AG04450 (cell line): ENCODE data around the gene NRN1L. TPM values are rescaled to one million over a fixed set of nuclear protein-coding genes. Genes with fewer than 3 reads are reported as not detected.
A peak's percentile ranks its signal among the peaks of the same experiment; 100 is the strongest.

Source experiments
- CTCF ChIA-PET: fragments of 300-600, 350-600 bp; formaldehyde crosslinking; extraction: SDS; loops from one replicate; lab custom pipeline; 2022; ENCODE audit warnings: antibody characterized with exemption, inconsistent platforms; lab: Charles Lee
- POLR2A ChIA-PET: fragments of 350-600 bp; formaldehyde crosslinking; extraction: SDS; loops from one replicate; lab custom pipeline; 2021; ENCODE audit warnings: antibody characterized with exemption, inconsistent platforms; lab: Yijun Ruan, JAX
- DNase-seq: peaks from one replicate; pipeline ENCODE4 v3.0.0-alpha.2; 2011; ENCODE audit warnings: low read depth, low spot score
- H3K27ac ChIP-seq: one replicate; pipeline ENCODE4 v1.5.1; 2012; ENCODE audit warnings: low read depth, low read length, control low read depth
- H3K27me3 ChIP-seq: one replicate; pipeline ENCODE4 v1.6.0; 2012; ENCODE audit warnings: low read length; ENCODE audit not compliant: control insufficient read depth, insufficient read depth
- H3K4me3 ChIP-seq: 2 replicates; pipeline ENCODE4 v1.5.1; 2011; ENCODE audit warnings: mild to moderate bottlenecking, low read depth, low read length, control low read depth
- H3K9me3 ChIP-seq: 2 replicates; pipeline ENCODE4 v1.5.1; 2012; ENCODE audit warnings: low read length; ENCODE audit not compliant: control insufficient read depth, insufficient read depth
- polyA plus RNA-seq: library from polyadenylated mRNA; depleted of rRNA; stranded (reverse); fragments of >200 nt; gene quantifications from 2 replicates; pipeline ENCODE4 v1.2.3, GENCODE V29; 2011
- TF ChIP-seq, protein P1 (sequence below): IDR thresholded peaks from 2 replicates; pipeline ENCODE4 v1.5.1; 2011; ENCODE audit warnings: low read depth, low read length, control low read depth, inconsistent platforms

Gene NRN1L
- polyA plus RNA-seq, 1 experiment, result 0.21 TPM

DNA sequence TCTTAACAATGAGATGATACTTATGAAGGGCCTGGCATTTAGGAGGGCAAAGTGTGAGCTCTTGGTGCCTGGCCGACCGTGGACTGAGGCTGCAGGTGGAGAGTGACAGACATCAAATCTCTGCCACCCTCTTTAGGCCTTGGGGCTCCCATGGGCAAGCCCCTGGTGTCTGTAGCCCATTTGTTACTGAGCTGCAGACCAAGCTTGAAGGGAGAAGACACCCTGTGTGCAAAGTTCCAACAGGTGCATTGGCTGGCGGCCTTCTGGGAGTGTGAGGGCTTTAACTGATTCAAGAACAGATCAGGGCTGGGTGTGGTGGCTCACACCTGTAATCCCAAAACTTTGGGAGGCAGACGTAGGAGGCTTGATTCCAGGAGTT, 47.8 kb downstream of the NRN1L start:
- Histone ChIP-seq H3K27ac (no peak overlapping the region), H3K27me3 (no peaks in the 10 kb centered on the region), H3K4me3 (no peak overlapping the region), H3K9me3 (peaks cover 6% of the 10 kb centered on the region; the same call in 1 of the 2 replicates)
- TF ChIP-seq, protein P1, sequence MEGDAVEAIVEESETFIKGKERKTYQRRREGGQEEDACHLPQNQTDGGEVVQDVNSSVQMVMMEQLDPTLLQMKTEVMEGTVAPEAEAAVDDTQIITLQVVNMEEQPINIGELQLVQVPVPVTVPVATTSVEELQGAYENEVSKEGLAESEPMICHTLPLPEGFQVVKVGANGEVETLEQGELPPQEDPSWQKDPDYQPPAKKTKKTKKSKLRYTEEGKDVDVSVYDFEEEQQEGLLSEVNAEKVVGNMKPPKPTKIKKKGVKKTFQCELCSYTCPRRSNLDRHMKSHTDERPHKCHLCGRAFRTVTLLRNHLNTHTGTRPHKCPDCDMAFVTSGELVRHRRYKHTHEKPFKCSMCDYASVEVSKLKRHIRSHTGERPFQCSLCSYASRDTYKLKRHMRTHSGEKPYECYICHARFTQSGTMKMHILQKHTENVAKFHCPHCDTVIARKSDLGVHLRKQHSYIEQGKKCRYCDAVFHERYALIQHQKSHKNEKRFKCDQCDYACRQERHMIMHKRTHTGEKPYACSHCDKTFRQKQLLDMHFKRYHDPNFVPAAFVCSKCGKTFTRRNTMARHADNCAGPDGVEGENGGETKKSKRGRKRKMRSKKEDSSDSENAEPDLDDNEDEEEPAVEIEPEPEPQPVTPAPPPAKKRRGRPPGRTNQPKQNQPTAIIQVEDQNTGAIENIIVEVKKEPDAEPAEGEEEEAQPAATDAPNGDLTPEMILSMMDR, result no peak
- ChIA-PET CTCF (interaction anchor here (0.8 to 3.6 kb wide), 2 partner anchors 48 to 116 kb away, joined by 3 to 15 read pairs; partner anchors contain the start of gene NRN1L), POLR2A (interaction anchor here (0.7 kb wide), 1 partner anchor 117 kb away, joined by 3 read pairs; no protein-coding TSS in a partner anchor)
- DNase-seq, result no peak

DNA sequence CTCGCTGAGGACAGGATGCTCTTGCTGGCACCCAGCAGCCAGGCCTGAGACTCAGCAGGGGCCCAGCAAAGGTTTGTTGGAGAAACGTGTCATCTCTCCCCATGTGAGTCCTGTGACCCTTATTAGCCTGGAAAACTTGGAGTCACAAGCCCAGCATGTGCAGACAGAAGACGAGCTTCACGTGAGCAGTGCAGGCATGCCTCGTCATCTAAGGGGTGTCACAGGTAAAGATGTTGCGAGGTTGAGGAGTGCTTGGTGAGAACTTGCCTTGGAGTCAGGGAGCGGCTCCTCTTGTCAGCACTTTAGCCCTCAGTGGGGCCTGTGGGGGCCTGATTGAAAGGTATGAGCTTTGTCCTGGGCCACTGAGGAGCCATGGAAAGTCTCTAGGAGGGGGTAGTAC, 49.1 kb downstream of the NRN1L start:
- no peak overlapping the region for H3K27ac ChIP-seq
- H3K27me3 ChIP-seq, result no peaks in the 10 kb centered on the region
- H3K9me3 ChIP-seq, result peaks cover 6% of the 10 kb centered on the region; the same call in 1 of the 2 replicates
- ChIA-PET CTCF (interaction anchor here (1.6 to 3.6 kb wide), 3 partner anchors 50 to 118 kb away, joined by 7 to 15 read pairs (median 9); partner anchors contain the start of gene NRN1L), POLR2A (no interaction called here)
- no peak for DNase-seq
- TF ChIP-seq, protein P1, result no peak
- H3K4me3 ChIP-seq, result no peak overlapping the region

DNA sequence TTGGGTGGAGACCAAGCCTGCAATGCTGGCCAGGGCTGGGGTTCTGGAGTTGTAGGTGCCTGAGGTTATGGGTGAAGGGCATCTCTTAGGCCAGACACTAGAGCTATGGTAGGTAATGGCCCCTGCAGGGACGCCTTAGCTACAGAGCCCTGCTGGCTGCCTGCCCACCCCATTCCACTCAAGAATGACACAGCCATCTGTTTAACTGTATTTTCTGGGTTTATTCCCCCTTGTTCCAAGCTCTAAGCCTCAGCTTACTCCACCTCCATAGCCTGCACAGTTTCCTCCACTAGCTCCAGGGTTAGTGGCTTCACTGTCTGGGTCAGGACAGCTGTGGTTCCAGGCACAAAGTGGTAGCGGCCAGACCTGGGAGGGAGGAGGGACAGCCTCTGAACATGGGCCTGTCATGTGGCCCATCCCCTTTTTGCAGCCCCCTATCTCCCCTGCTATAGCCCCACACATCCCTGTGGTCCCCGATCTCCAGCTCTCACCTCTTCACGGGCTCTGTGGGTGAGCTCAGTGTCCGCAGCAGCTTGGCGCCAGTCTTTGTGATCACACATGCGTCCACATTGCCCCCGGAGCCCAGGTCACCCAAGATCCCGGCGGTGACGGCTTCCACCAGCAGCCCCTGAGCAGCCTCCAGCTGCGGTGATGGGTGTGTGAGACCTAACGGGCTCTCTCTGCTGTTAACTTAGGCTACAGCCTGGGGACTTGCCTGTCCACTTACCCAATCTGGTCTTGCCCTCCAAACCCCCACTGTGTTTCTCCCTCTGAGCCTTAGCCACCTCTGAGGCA, 49.8 kb downstream of the NRN1L start:
- Histone ChIP-seq H3K9me3 (peaks cover 6% of the 10 kb centered on the region; the same call in 1 of the 2 replicates), H3K27me3 (no peaks in the 10 kb centered on the region), H3K27ac (no peak overlapping the region), H3K4me3 (peak overlapping the region; percentile 97)
- no peak for DNase-seq
- ChIA-PET CTCF (interaction anchor here (1.6 to 3.6 kb wide), 3 partner anchors 50 to 118 kb away, joined by 7 to 15 read pairs (median 9); partner anchors contain the start of gene NRN1L), POLR2A (interaction anchor here (0.5 to 1.5 kb wide), 5 partner anchors 25 to 116 kb away, joined by 3 to 4 read pairs (median 3); partner anchors contain the start of gene NRN1L)
- TF ChIP-seq, protein P1, result no peak

DNA sequence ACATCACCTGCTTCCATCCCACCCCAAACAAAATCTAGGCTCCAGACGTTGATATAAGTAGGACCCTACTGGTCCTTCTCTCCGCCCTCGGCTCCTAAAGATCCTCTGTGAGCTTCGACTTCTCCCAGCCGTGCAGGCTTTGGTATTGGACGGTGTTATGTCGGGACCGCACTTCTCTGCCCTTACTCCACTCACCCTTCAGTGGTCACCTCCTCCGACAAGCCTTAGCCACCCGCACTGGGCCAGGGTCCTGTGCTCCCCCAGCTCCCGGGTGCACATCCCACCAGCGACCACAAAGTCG, 50.4 kb downstream of the NRN1L start:
- no peaks in the 10 kb centered on the region for H3K27me3 ChIP-seq
- POLR2A ChIA-PET, result interaction anchor here (0.5 to 1.5 kb wide), 10 partner anchors 25 to 302 kb away, joined by 3 to 4 read pairs (median 3); partner anchors contain the start of genes EDC4, NRN1L, RANBP10 and TSNAXIP1
- peak overlapping the region; percentile 97 for H3K4me3 ChIP-seq
- TF ChIP-seq, protein P1, result no peak
- no peak for DNase-seq
- H3K9me3 ChIP-seq, result peaks cover 6% of the 10 kb centered on the region; the same call in 1 of the 2 replicates
- CTCF ChIA-PET, result interaction anchor here (1.6 to 2.6 kb wide), 2 partner anchors 105 to 119 kb away, joined by 7 to 9 read pairs; no protein-coding TSS in a partner anchor
- no peak overlapping the region for H3K27ac ChIP-seq
